GM21723 (cell line): Measurements from ENCODE around the gene PKLR.
"Not testable (repeated sequence)": the region's sequence is repeated elsewhere in the genome, so short reads cannot be mapped to it uniquely, and the experiment has no call there.

ENCODE experiments used
- ATAC-seq: cut with Tn5 transposase; IDR thresholded peaks from one replicate; pipeline ENCODE4 v1.9.1; 2021; ENCODE audit warnings: mild to moderate bottlenecking, moderate library complexity; ENCODE audit not compliant: unreplicated experiment

PKLR gene

GRCh38 chr1:155260276-155260675 lies 41.0 kb downstream of the PKLR start:
- ATAC-seq, result no peak

- no peak for ATAC-seq
Observed at GRCh38 chr1:155256058-155256852, 45.0 kb downstream of the PKLR start.

DNA sequence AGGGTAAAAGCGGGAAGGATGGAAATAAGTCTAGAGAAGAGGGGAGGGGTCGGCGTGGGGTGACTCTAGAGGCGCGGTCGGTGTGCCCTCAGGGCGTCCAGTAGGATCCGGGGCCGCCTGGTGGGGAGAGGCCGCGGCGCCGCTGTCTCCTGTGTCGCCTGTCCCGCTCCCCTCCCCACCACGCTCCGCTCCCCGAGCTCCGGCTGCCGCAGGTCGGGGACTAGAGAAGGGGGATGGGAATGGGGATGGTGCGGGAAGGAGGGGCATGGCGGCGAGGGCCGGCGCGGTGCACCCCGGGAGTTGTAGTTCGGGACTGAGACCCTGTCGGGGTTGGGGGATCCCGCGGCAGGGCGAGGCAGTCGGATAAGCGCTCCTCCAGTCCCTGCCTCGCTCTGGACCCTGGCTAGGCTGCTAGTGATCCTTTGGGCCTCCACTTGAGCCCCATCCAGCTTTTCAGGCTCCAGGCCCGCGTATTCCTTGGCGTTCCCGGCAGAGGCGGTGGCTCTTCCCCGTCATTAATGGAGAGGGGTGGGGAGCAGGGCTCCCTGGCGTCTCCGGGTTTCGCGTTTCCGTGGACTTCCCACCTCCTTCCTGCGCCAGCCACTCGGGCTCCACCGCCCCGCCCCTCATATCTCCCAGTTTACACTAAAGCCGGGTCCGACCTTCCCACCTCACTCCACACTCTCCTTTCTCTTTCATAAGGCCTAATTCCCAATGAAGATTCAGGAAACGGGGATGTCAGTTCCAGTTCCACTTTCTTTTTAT lies 45.8 kb downstream of the PKLR start, which contains the start of gene ENTREP3:
Gene ENTREP3, minus strand, starts transcription at position 241 of the 765 bp plus-strand sequence. CDS start 606 bp downstream, outside the sequence.
- ATAC-seq, result no peak

DNA sequence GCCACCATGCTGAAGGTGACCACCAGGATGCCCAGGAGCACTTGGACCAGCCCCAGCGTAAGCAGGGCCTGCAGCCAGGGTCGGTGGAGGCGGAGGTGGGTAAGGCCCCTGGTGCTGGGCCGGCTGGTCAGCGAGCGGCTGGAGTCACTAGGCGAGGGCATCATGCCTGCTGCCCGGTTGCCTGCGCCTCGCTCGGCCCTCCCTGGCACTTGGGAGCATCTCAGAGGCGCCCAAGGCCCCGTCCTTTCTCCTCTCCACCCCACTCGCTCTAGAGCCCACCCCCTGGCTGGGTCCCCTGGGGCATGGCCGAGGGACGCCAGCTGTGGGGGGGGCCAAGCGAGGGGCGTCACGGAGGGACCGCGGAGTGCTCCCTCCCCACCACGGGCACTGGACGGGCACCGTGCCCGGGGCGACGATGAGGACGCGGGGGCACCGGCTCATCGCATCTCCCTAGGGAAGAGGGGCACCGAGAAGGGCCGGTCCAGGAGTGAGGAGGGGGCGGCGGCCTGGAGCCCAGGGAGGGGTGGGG lies 46.5 kb downstream of the PKLR start:
- no peak for ATAC-seq

DNA sequence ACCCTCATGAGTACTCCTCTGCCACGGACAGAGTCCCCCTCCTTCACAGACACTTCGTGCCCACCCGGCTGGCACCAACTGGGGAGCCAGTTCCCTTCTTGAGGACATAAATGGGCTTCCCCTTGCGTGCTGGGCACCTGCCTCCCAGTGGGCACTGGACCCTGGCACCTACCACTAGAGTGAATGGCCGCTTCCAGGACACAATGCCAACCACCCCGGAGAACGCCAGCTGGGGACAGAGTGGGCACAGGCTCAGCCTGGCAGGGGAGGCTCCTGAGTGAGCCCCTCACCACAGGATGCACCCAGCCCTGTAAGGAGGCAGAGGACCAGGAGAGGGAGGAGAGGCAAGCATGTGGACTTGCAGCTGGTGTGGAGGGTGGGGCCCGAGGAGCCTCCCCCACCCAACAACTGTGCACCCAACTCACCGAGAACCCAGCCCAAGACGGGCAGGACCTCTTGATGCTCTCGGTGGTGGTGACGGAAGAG lies 47.0 kb downstream of the PKLR start:
- no peak for ATAC-seq

- no peak for ATAC-seq
Observed at GRCh38 chr1:155253797-155254196, 47.4 kb downstream of the PKLR start.

- no peak for ATAC-seq
Observed at GRCh38 chr1:155253208-155253607, 48.0 kb downstream of the PKLR start.

GRCh38 chr1:155251566-155251965 lies 49.7 kb downstream of the PKLR start:
- ATAC-seq, result no peak

DNA sequence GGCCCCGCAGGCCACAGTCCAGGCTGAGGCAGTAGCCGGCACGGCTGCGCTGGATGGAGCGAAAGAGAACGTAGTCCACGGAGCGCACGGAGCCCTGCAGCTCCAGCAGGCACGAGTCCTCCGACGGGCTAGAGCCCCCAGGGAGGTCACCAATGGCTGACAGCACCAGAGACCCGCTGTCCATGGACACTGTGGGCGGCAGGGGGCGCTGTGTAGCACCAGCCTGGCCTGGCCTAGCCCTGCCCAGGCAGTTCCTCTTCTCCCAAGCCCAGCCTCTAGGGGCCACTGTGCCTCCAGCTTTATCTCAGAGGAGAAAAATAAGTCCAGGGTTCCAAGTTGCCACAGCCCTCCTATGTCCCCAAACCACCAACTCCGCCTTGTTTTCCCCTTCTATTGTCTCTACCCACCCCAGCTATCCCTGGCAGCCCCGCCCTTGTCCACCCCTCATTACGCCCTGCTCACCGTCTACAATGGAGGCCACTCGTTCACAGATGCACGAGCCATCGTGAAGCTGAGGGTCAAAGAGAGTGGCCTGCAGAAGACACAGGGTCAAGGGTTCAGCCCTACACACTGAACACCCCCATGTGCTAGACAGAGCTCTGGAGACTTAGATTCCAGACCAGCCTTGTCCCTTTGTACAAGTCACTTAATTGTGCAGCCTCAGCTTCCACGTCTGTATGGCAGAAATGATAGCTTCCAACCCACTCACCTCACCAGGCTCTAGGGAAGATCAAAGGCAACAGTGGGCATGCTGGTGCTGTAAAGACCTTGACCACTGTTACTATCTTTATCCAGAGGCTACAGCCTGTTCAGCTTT lies 50.4 kb downstream of the PKLR start:
- peak; percentile 80 for ATAC-seq

DNA sequence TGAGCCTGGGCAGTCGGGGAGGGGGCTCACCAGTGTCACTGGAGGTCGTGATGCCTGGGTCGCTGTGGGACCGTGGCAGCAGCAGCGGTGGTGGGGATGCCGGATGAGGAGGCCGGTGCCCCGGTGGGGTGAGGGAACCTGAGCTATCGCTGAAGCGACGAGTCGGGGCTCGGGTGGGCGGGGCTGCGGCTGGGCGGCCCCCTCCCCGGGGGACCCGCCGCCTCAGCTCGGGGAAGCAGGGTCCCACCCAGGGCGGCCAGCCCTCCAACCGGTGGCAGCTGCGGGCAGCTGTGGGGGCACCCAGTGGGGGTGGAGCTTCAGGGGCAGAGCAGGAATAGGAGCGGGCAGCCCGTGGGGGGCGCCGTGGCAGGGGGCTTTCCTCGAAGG lies 51.0 kb downstream of the PKLR start:
- ATAC-seq, result peak; percentile 8

DNA sequence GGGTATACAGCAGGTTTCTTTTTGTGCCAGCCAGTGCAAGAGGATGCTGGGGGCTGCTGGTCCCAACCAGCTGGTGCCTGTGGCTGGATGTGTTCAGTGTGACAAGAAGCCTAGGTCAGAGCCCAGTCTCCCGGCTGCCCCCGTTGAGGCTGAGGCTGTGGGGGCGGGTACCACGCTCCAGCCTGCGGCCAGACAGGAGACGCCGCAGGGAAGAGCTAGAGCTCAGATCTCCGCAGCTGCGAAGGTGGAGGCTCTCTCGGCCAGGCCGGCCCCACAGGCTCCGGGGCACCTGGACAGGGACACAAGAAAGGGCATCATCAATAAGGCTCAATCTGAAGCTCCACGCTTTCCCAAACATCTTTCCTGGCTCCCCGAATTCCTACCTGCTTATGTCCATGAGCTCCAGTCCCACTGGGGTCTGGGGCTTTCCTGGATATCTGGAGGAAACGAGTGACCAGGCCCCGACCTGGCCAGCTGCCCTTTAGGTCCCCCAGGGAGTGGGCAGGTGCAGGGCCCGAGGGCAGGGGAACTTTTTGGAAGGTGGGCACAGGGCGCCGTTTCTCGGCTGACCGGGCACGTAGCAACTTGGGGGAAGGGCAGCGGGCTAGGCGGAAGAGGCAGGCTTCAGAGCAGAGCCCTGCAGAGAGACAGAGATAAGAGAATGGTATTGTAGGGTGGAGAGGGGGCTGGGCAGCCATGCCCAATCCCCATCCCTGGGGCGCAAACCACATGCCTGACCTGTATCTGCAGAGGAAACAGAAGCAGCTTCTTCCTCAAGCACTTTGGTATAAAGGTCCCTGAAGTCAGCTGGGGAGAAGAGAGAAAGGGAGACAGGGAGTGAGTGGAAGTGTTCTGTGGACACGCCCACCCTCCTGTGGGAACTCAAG lies 53.3 kb downstream of the PKLR start:
- ATAC-seq, result no peak

GRCh38 chr1:155246796-155247195 lies 54.4 kb downstream of the PKLR start:
- ATAC-seq, result not testable (repeated sequence)

DNA sequence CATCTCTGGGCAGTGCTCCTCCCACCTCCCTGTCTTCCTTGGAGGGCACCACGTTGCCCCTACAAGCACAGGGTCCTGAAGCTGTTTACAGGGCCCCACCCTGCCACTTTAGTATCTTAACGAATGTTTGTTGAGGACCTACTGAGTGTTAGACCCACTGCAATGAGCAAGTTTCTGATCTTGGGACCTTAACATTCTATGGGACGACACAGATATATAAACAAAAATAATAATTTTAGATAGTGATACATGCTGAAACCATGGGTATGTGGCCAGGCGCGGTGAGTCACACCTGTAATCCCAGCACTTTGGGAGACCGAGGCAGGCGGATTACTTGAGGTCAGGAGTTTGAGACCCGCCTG lies 56.1 kb downstream of the PKLR start:
- no peak for ATAC-seq

DNA sequence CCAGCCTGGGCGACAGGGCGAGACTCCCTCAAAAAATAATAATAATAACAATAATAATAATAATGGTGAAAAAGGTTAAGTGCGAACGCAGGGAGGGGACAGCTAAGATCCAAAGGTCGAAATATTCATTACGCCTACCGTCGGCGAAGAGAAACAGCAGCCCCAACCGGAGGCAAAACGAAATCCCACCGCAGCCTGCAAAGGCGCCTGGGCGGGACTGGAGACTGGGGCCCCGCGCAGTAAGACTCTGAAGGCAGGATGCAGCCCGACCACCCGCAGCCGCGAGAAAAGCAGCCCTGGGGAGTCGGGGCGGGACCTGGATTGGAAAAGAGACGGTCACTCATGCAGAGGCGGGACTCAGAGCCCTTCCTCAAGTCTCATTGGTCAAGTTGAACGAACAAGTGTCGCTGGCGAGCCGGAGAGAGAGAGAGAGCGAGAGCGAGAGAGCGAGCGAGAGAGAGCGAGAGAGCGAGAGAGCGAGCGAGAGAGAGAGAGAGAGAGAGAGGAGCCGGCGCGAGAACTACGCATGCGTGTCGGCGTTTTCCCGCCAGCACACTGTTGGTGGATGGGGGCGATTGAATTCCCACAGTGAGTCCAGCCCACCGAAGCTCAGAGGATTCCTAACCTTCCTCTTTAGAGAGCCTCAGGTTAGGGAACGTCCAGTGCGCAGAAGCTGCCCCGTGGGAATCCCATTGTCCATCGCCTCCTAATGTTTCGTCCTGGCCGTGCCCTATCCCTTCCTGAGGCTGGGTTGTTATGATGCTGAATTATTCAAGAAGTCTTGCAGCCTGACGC lies 56.7 kb downstream of the PKLR start:
- peak; percentile 82 for ATAC-seq

- ATAC-seq, result no peak
Observed at GRCh38 chr1:155242805-155243358, 58.4 kb downstream of the PKLR start.

- no peak for ATAC-seq
Observed at GRCh38 chr1:155241841-155242264, 59.4 kb downstream of the PKLR start.

GRCh38 chr1:155241069-155241679 lies 60.1 kb downstream of the PKLR start:
- no peak for ATAC-seq
